Liver (tissue), 9 donors: ENCODE results near the gene DDX31. TPM values are rescaled to one million over a fixed set of nuclear protein-coding genes. Genes with fewer than 3 reads are reported as not detected.

ENCODE experiments used
- DNase-seq: peaks from one replicate; pipeline ENCODE4 v3.0.0-alpha.2; 2017; ENCODE audit warnings: low spot score
- H3K27ac ChIP-seq, 2 donors: one replicate each; pipeline ENCODE4 v1.7.0; 2013; ENCODE audit warnings: inconsistent platforms in 2 of 2, low read length in 2 of 2, control low read depth in 1 of 2, low read depth in 1 of 2, mild to moderate bottlenecking in 1 of 2
- H3K27me3 ChIP-seq, 4 donors: one replicate each; pipeline versions ENCODE4 v1.6.1 to v1.7.0; 2013; ENCODE audit warnings: low read length in 3 of 4, inconsistent platforms in 1 of 4, mild to moderate bottlenecking in 1 of 4, moderate library complexity in 1 of 4; ENCODE audit not compliant: control insufficient read depth in 4 of 4, insufficient read depth in 4 of 4
- H3K36me3 ChIP-seq, 4 donors: one replicate each; pipeline versions ENCODE4 v1.6.1 to v1.7.0; 2013; ENCODE audit warnings: low read length in 3 of 4, mild to moderate bottlenecking in 3 of 4, low read depth in 1 of 4, moderate library complexity in 1 of 4; ENCODE audit not compliant: control insufficient read depth in 4 of 4, insufficient read depth in 3 of 4
- H3K4me1 ChIP-seq, 4 donors: one replicate each; pipeline versions ENCODE4 v1.6.1 to v1.7.0; 2013; ENCODE audit warnings: low read length in 3 of 4, mild to moderate bottlenecking in 3 of 4, moderate library complexity in 1 of 4; ENCODE audit not compliant: control insufficient read depth in 4 of 4, insufficient read depth in 4 of 4
- H3K4me3 ChIP-seq, 3 donors: one replicate each; pipeline versions ENCODE4 v1.6.1 to v1.7.0; 2013; ENCODE audit warnings: low read length in 3 of 3, control low read depth in 1 of 3, low read depth in 1 of 3, mild to moderate bottlenecking in 1 of 3
- H3K9ac ChIP-seq, 2 donors: one replicate each; pipeline ENCODE4 v1.7.0; 2013; ENCODE audit warnings: low read length in 2 of 2, mild to moderate bottlenecking in 2 of 2, moderate library complexity in 2 of 2, control low read depth in 1 of 2, low read depth in 1 of 2
- H3K9me3 ChIP-seq, 4 donors: one replicate each; pipeline versions ENCODE4 v1.6.1 to v1.7.0; 2013; ENCODE audit warnings: low read length in 3 of 4; ENCODE audit not compliant: control insufficient read depth in 4 of 4
- EGR1 ChIP-seq, 2 donors: IDR thresholded peaks; 2 replicates each; pipeline ENCODE4 v1.6.1; 2016 to 2018; ENCODE audit warnings: antibody characterized with exemption in 2 of 2, low read depth in 2 of 2
- FOXA1 ChIP-seq: IDR thresholded peaks from 2 replicates; pipeline ENCODE4 v1.6.1; 2016; ENCODE audit warnings: antibody characterized with exemption
- FOXA2 ChIP-seq: IDR thresholded peaks from 2 replicates; pipeline ENCODE4 v1.6.1; 2016; ENCODE audit warnings: antibody characterized with exemption
- HNF4A ChIP-seq, 2 donors: conservative IDR thresholded peaks; 2 replicates each; pipeline ENCODE4 v1.6.1; 2016; ENCODE audit warnings: antibody characterized with exemption in 2 of 2, mild to moderate bottlenecking in 2 of 2
- JUND ChIP-seq, 2 donors: IDR thresholded peaks; 2 replicates each; pipeline ENCODE4 v1.6.1; 2016; ENCODE audit warnings: antibody characterized with exemption in 2 of 2
- NR2F2 ChIP-seq: IDR thresholded peaks from 2 replicates; pipeline ENCODE4 v1.6.1; 2016; ENCODE audit warnings: antibody characterized with exemption
- RAD21 ChIP-seq, 2 donors: IDR thresholded peaks; 2 replicates each; pipeline ENCODE4 v1.6.1; 2016; ENCODE audit warnings: antibody characterized with exemption in 2 of 2, mild to moderate bottlenecking in 2 of 2
- SP1 ChIP-seq: IDR thresholded peaks from 2 replicates; pipeline ENCODE4 v1.6.1; 2018; ENCODE audit warnings: antibody characterized with exemption, mild to moderate bottlenecking
- TAF1 ChIP-seq: conservative IDR thresholded peaks from 2 replicates; pipeline ENCODE4 v1.6.1; 2016; ENCODE audit warnings: antibody characterized with exemption, mild to moderate bottlenecking
- YY1 ChIP-seq: IDR thresholded peaks from 2 replicates; pipeline ENCODE4 v1.6.1; 2016; ENCODE audit warnings: antibody characterized with exemption, mild to moderate bottlenecking
- WGBS: extraction: QIAGEN DNeasy Blood & Tissue Kit; methylation state at CpG from one replicate; pipeline ENCODE4 v1.1.7; 2013; 5-methylcytosine and 5-hydroxymethylcytosine counted together
- polyA plus RNA-seq, 2 donors: library from polyadenylated mRNA; stranded (reverse) in 1 of 2; unstranded in 1 of 2; fragments of 200-250 nt in 1 of 2; fragments of >200 nt in 1 of 2; fragmentation: Nextera tagmentation in 1 of 2; extraction: Ambion mirVana in 1 of 2; gene quantifications; one replicate each; pipeline versions ENCODE4 v1.2.1 to v1.2.3, GENCODE V29; 2013 to 2015
- total RNA-seq, 2 donors: library from RNA; depleted of rRNA; stranded (reverse); fragments of >200 nt; gene quantifications; one replicate each; pipeline ENCODE4 v1.2.3, GENCODE V29; 2014
- TF ChIP-seq, protein P1 (sequence below): IDR thresholded peaks from 2 replicates; pipeline ENCODE4 v1.6.1; 2016; ENCODE audit warnings: antibody characterized with exemption, mild to moderate bottlenecking
- TF ChIP-seq, protein P2 (sequence below): IDR thresholded peaks from 2 replicates; pipeline ENCODE4 v1.6.1; 2016; ENCODE audit warnings: antibody characterized with exemption
- TF ChIP-seq, protein P3 (sequence below): fragments of 150-350 bp; IDR thresholded peaks from 2 replicates; pipeline ENCODE4 v1.5.1; 2017; ENCODE audit warnings: improper control_type of control experiment, low read depth, low read length; ENCODE audit not compliant: missing input control
- donor health status: healthy.
- donor health status: healthy.
- donor health status: healthy.
- donor health status: healthy.
- donor health status: healthy.

DDX31 gene
- total and polyA plus RNA-seq, 4 donors, result 2.5 to 9.6 (median 4.5) TPM

DNA sequence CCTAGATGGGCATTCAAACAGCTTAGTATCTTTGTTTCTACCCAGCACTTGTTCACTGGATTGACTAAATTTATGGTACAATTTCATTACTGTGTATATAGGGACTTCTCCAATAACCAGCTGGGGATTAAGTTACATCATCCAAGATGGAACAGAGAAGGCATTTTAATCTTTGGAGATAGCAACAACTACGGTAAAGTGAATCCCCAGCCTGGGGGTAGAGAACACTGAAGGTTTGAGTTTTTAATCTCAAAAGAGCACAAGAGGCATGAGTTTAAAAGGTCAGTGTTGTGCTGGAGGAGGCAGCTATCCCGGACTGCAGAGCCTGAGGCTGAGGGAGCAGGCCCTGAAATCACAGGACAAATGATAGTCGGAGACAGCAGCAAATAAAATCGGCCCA is 28.6 kb downstream of the DDX31 start:
- WGBS, result 92% methylated on average over 4 of the region's 4 CpGs
- no peak for DNase-seq
- Histone ChIP-seq H3K9me3 (no peaks in the 10 kb centered on the region), H3K4me3 (no peak overlapping the region), H3K27ac (no peak overlapping the region), H3K4me1 (no peaks in the 10 kb centered on the region), H3K36me3 (peaks cover 13 to 73% (median 47%) of the 10 kb centered on the region in 4 donors), H3K27me3 (no peaks in the 10 kb centered on the region), H3K9ac (no peak overlapping the region)
- no peak for TF ChIP-seq YY1
- TF ChIP-seq, protein P1, sequence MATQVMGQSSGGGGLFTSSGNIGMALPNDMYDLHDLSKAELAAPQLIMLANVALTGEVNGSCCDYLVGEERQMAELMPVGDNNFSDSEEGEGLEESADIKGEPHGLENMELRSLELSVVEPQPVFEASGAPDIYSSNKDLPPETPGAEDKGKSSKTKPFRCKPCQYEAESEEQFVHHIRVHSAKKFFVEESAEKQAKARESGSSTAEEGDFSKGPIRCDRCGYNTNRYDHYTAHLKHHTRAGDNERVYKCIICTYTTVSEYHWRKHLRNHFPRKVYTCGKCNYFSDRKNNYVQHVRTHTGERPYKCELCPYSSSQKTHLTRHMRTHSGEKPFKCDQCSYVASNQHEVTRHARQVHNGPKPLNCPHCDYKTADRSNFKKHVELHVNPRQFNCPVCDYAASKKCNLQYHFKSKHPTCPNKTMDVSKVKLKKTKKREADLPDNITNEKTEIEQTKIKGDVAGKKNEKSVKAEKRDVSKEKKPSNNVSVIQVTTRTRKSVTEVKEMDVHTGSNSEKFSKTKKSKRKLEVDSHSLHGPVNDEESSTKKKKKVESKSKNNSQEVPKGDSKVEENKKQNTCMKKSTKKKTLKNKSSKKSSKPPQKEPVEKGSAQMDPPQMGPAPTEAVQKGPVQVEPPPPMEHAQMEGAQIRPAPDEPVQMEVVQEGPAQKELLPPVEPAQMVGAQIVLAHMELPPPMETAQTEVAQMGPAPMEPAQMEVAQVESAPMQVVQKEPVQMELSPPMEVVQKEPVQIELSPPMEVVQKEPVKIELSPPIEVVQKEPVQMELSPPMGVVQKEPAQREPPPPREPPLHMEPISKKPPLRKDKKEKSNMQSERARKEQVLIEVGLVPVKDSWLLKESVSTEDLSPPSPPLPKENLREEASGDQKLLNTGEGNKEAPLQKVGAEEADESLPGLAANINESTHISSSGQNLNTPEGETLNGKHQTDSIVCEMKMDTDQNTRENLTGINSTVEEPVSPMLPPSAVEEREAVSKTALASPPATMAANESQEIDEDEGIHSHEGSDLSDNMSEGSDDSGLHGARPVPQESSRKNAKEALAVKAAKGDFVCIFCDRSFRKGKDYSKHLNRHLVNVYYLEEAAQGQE, result no peak
- no peak for TF ChIP-seq FOXA1
- no peak for TF ChIP-seq FOXA2
- TF ChIP-seq RAD21 (IDR thresholded peaks at IDR 0.05), result no peak
- TF ChIP-seq, protein P2, sequence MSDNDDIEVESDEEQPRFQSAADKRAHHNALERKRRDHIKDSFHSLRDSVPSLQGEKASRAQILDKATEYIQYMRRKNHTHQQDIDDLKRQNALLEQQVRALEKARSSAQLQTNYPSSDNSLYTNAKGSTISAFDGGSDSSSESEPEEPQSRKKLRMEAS, result no peak
- TF ChIP-seq JUND (IDR thresholded peaks at IDR 0.05), result no peak
- no peak for TF ChIP-seq EGR1 (IDR thresholded peaks at IDR 0.05; ENCODE audit: low read depth in 2 of 2)
- no peak for TF ChIP-seq NR2F2
- TF ChIP-seq, protein P3, sequence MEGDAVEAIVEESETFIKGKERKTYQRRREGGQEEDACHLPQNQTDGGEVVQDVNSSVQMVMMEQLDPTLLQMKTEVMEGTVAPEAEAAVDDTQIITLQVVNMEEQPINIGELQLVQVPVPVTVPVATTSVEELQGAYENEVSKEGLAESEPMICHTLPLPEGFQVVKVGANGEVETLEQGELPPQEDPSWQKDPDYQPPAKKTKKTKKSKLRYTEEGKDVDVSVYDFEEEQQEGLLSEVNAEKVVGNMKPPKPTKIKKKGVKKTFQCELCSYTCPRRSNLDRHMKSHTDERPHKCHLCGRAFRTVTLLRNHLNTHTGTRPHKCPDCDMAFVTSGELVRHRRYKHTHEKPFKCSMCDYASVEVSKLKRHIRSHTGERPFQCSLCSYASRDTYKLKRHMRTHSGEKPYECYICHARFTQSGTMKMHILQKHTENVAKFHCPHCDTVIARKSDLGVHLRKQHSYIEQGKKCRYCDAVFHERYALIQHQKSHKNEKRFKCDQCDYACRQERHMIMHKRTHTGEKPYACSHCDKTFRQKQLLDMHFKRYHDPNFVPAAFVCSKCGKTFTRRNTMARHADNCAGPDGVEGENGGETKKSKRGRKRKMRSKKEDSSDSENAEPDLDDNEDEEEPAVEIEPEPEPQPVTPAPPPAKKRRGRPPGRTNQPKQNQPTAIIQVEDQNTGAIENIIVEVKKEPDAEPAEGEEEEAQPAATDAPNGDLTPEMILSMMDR, result no peak
- no peak for TF ChIP-seq HNF4A (conservative IDR thresholded peaks at IDR 0.05)

DNA sequence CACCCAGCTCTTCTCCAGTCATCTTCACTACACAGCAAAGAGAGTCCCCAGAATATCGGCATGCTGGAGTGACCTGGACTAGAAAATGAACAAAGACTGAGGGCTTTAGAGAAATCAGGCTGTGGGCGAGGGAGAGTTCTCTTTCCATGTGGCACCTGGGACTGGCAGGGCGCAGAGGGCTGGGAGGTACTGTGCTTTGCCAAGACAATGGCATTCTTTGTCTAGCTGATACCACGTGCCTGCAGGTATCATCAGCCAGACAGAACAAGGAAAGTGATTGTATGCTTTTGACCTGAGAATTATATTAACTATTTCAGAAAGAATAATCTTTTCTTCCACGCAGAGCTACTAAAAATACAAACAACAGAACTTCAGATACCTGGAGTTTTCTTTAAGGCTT is 30.5 kb downstream of the DDX31 start:
- DNase-seq, result no peak
- no peak overlapping the region for H3K4me3 ChIP-seq
- WGBS, result 86% methylated on average over 5 of the region's 5 CpGs

DNA sequence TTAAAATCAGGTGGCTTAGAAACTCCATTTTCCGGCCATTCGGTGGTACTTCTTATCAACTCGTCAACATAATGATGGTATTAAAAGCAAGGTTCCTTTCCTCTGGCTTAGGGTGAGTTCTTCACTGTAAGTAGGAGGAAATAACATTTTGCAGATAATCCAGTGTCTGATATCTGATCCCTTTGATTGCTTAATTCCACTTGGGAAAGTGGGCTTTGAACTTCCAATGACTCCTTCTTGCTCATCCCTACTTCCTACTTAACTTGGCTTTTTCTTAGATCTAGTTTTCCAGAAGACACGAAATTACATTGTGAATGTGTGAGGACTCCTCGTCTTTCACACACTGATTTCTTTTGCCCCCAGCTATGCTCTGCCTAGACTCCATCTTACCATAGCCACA is 31.5 kb downstream of the DDX31 start:
- no peaks in the 10 kb centered on the region for H3K9me3 ChIP-seq
- no peak for TF ChIP-seq FOXA1
- TF ChIP-seq FOXA2, result no peak
- TF ChIP-seq TAF1, result no peak
- peaks cover 8 to 54% (median 33%) of the 10 kb centered on the region in 4 donors for H3K36me3 ChIP-seq
- no peak overlapping the region for H3K27ac ChIP-seq
- H3K9ac ChIP-seq, result no peak overlapping the region
- DNase-seq, result no peak
- H3K27me3 ChIP-seq, result no peaks in the 10 kb centered on the region
- WGBS, result 97% methylated on average over 5 of the region's 5 CpGs
- no peak overlapping the region for H3K4me3 ChIP-seq
- no peaks in the 10 kb centered on the region for H3K4me1 ChIP-seq

More for the DNA sequence above, 30.5 kb downstream of the DDX31 start:
- no peak overlapping the region for H3K27ac ChIP-seq
- no peaks in the 10 kb centered on the region for H3K4me1 ChIP-seq
- no peaks in the 10 kb centered on the region for H3K9me3 ChIP-seq
- no peaks in the 10 kb centered on the region for H3K27me3 ChIP-seq
- H3K36me3 ChIP-seq, result peaks cover 11 to 59% (median 36%) of the 10 kb centered on the region in 4 donors
- no peak for TF ChIP-seq SP1
- TF ChIP-seq EGR1 (IDR thresholded peaks at IDR 0.05; ENCODE audit: low read depth in 2 of 2), result no peak
- TF ChIP-seq TAF1, result no peak
- H3K9ac ChIP-seq, result no peak overlapping the region
